GM18868 (cell line): ENCODE data around the gene KCNT1.

ENCODE experiments used
- ATAC-seq: cut with Tn5 transposase; IDR thresholded peaks from one replicate; pipeline ENCODE4 v1.9.1; 2021; ENCODE audit warnings: mild to moderate bottlenecking, moderate library complexity; ENCODE audit not compliant: unreplicated experiment

Gene KCNT1

DNA sequence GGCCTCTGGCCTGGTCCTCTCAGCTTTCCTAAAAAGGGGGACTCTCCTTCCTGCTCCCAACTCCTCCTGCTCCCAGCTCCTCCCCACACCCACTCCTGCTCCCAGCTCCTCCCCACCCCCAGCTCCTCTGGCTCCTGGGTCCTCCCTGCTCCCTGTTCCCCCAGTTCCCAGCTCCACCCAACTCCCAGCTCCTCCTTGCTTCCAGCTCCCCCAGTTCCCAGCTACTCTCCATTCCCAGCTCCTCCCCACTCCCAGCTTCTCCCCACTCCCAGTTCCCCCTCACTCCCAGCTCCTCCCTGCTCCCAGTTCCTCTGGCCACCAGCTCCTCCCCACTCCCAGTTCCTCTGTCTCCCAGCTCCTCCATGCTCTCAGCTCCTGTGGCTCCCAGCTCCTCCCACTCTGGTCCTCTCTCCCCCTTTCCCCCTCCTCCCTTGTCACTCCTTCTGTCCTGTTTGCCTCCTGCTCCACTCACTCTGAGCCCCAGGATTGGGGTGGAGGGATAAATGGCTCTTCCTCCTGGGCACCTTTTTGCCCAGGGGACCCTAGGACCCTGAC, 75.7 kb downstream of the KCNT1 start:
- no peak for ATAC-seq

GRCh38 chr9:135778421-135778820, 76.4 kb downstream of the KCNT1 start:
- ATAC-seq = no peak

GRCh38 chr9:135779571-135779970, 77.6 kb downstream of the KCNT1 start:
- ATAC-seq = no peak

DNA sequence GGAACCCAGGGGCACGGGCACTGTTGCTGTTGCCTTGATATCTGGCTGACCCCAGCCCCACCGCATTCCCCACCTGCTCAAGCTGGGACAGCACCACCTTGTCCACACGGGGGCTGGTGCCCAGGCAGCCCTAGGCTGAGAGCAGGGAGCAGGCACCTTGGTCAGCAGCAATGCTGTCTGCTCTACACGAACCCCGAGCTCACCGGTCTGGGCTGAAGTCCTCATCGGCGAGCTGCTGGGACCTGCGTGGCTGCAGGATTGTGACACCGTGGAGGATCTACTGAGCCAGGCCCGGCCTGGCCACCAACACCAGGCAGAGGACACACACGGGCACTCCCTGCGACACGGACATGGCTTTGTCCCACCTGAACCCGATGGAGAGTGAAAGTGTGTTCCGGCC, 78.1 kb downstream of the KCNT1 start:
- no peak for ATAC-seq

- no peak for ATAC-seq
Measured at GRCh38 chr9:135780626-135781025, 78.6 kb downstream of the KCNT1 start.

- no peak for ATAC-seq
Measured at GRCh38 chr9:135782946-135783345, 81.0 kb downstream of the KCNT1 start.

- no peak for ATAC-seq
Measured at GRCh38 chr9:135783540-135784245, 81.7 kb downstream of the KCNT1 start.

DNA sequence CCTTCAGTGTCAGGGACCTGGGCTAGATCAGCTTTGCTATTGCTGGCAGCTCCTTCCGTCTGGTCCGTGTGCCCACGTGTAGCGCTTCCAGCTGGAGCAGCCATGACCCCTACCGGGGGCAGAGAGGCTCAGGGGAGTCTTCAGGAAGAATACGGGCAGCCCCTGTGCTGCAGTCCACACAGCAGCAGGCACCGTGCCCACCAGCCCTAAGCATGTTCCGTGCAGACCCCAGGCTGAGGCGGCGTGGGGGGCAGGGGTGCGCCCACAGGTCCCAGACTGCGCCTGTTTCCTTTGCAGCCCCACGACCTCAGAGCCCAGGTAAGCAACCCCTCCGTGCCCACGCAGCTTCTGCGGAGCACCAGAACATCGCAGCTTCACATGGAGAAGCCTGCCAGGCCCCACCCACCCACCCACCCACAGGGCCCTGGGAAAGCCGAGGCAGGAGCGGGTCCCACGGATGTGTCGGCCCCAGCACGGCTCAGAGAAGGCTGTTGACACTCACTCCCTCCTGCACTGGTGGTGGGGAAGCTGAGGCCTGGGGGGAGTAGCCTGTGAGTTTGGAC, 83.1 kb downstream of the KCNT1 start:
- ATAC-seq = no peak

- ATAC-seq = no peak
Measured at GRCh38 chr9:135786146-135786690, 84.2 kb downstream of the KCNT1 start.

GRCh38 chr9:135787317-135787716, 85.3 kb downstream of the KCNT1 start:
- no peak for ATAC-seq

- ATAC-seq = no peak
Measured at GRCh38 chr9:135787776-135788575, 86.0 kb downstream of the KCNT1 start.

DNA sequence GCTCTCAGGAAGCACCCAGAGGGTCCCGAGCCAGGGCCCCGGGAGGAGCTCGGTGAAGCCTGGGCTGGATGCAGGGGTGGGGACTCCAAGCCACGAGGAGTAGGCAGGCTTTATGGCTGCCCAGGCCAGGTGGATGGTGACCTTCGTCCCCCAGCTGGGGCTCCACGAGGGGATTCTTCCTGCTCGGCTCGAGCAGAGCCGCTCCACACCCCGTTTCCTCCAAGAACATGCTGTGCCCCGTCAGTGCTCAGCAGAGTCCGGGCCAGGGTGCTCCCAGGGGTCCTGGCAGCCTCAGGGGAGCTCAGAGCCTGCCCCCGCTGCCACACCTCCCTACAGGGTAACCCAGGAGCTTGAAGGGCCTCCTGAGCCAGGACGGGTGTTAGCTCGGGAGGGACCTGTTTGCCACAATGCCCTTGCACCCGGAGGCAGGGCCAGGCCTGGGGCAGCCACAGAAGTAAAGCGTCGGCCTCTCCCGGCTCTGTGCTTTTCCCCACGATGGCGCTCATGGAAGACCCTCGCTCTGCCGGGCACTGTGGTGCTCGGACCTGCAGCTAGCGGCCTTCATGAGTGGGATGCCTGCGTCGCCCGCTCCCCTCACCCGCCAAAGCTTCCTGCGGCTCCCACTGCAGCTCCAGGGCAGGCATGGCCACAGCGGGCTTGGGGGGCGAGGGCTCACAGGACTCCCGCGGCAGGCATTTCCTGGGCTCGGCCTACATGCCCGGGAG, 86.8 kb downstream of the KCNT1 start:
- no peak for ATAC-seq

GRCh38 chr9:135789838-135790291, 87.9 kb downstream of the KCNT1 start:
- ATAC-seq = no peak

- no peak for ATAC-seq
Measured at GRCh38 chr9:135790356-135790755, 88.4 kb downstream of the KCNT1 start.

DNA sequence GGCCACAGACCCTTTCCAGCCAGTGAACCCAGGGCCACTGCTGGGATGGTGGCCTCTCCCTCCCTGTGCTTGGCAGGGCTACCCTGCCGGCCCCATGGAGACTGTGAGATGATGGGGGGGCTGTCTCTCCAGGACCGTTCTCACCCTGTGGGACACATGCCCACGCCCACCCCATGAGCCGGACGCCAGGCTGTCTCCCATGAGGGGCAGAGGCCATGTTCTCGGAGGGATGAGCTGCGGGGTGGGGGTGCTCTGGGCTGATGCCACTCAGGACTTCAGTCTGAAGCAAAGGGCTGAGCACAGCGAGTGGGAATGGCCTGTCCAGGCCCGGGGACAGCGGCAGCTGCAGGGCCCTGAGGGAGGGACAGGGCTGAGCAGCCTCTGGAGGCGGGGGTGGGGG, 88.9 kb downstream of the KCNT1 start:
- ATAC-seq = no peak

- ATAC-seq = no peak
Measured at GRCh38 chr9:135791431-135792267, 89.7 kb downstream of the KCNT1 start.

- no peak for ATAC-seq
Measured at GRCh38 chr9:135792268-135793128, 90.5 kb downstream of the KCNT1 start.

DNA sequence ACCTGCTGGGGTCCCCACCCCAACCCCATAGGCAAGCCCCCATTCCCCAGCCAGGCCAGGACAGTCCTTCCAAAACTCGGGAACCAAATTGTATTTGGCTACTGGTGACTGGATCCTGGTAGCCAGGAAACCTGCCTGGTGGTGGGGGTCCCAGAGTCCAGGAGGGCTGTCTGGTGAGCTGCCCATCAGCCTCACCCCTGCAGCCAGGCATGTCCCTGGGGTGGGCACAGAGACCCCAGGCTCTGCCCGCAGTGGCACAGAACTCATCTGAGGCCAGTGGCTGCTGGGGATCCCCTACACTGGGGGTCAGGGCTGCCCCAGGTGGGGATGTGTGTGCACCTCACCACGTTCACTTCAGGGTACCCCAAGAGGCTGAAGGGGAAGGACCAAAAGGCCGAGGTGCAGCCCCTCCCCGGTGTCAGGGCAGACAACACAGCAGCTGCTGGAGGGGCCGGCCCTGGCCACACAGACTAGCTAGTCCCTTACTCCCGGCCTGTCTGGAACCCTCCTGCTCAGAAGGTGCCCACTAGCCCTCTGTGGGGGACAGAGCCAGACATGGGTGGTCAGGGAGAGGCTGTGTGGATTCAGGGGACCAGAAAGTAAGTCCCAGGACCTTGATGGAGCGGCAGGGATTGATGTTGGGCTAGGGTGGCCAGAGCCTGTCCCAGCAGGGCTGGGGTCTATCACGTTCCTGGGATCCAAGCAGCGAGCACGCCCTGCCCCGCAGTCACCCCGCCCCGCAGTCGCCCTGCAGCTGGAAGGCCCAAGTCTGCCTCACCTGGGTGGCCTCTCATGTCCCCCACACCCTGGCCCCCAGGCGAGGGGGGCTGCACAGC, 91.5 kb downstream of the KCNT1 start:
- ATAC-seq = no peak
